Measurements from ENCODE around the gene NUDT4B.
"Not testable (repeated sequence)": the region's sequence is repeated elsewhere in the genome, so short reads cannot be mapped to it uniquely, and the experiment has no call there.

The NUDT4B gene

DNA sequence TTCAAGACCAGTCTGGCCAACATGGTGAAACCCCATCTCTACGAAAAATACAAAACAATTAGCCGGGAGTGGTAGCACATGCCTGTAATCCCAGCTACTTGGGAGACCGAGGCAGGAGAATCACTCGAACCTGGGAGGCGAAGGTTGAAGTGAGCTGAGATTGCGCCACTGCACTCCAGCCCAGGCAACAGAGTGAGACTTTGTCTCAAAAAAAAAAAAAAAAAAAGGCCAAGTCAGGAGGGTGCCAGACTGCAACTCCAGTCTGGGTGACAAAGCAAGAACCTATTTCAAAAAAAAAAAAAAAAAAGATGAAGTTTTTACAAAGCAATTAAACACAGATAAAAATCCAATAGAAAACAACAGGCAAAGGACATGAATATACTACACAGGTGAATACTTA is 9.9 kb upstream of the NUDT4B start:
- not testable (repeated sequence) for DNase-seq (ENCODE audit: low spot score)

DNA sequence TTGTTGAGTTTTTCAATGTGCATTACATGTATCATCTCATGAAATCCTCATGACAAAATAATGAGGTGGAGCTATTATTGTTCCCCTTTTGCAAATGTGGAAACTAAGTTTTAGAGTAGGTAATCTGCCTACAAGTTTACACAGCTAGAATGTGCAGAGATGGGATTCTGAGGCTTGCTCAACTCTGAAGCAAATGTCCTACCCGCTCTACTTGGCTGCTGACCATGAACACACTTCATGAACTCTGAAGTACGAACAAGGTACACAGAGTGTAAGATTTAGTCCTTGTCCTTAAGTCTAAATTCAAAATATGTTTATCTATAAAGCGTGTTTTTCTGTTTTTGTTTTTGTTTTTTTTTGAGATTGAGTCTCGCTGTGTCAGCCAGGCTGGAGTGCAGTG is 5.4 kb upstream of the NUDT4B start:
- DNase-seq (ENCODE audit: low spot score): not testable (repeated sequence)

DNA sequence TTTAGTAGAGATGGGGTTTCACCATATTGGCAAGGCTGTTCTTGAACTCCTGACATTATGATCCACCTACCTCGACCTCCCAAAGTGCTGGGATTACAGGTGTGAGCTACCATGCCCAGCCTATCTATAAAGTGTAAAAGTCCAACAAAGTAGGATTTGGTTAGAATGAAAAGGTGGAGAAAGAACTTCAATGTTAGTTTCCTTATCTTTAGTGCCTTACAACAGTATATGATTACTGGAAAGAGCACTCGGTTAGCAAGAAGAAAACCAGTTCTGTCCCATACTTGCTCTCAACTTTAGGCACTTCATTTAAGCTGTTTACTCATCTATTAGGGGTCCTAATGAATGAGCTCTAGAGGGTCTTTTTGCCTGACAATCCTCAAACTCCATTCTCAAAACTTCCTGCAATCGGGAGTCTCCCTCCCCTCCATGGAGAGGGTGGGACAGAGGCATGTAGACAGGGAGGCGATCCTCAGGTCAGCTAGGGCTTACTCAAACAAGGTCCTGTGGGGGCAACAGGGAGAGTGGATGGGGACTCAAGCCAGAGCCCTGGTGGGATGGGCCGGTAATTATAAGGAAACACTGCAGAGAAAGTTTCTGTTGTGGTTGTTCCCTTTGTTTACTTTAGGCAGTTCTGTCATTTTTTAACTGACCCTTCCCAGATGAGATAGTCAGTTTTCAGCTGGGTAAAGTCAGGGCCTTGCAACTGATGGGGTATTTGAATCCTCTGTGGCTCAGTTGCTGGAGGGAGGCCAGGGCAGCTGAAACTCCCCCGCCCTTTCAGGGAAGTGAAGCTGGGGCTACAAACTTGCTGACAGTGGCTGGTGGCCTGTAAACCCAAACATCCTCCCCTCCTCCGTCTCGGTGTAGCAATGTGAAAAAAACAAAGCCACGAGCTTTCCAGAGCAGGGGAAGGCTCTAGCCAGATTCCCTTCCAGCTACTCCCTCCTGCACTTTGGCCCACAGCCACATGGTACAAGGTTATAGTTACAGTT is 4.6 kb upstream of the NUDT4B start:
- not testable (repeated sequence) for DNase-seq (ENCODE audit: low spot score)

DNA sequence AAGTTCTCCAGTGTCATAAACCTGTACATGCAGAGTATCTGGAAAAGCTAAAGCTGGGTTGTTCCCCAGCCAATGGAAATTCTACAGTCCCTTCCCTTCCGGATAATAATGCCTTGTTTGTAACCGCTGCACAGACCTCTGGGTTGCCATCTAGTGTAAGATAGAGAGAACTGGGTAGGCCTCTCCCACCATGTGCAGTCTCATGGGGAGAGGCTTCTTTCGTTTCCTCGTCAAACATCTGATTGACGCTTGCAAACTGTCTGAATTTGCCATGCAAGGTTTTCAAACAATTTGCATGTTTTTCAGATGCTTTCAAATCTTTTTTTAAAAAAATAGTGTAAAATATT is 734 bp downstream of the NUDT4B start:
- DNase-seq (ENCODE audit: low spot score): not testable (repeated sequence)

DNA sequence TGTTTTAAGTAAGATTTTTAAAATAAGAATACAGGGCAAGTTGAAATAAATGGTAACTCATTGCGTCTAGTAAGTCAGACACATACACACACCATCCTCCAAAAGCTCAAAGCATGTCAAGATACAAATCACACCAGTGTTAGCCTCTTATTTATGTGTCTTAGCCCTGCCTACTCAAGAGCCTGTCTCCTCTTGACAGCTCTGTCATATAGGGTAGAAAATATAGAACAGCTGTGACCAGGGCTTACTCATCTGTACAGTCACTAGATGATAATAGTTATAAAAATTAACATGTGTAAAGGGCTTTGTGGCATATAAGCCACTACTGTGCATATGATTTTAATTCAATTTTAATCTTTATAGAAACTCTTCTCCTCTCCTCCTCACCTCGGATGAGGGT is 7.7 kb downstream of the NUDT4B start:
- DNase-seq (ENCODE audit: low spot score): not testable (repeated sequence)

DNA sequence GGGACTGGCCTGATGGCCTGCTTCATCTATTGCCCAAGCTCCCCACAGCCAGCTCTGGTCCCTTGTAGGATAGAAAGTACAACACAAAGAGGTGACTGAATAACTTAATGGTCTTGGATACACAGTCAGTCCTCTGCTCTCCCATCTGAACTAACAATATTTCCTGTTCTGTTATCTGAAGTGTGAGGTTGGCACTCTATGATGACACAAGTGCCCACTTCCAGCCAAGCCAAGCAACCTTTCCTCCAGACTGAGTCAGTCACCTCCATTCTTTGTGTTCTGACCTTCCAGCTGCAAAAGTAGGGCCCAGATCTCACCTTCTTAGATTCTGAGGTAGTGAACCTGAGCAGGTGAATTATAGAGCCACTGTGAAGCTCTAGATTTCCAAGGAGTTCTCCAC is 8.9 kb downstream of the NUDT4B start:
- not testable (repeated sequence) for DNase-seq (ENCODE audit: low spot score)

DNA sequence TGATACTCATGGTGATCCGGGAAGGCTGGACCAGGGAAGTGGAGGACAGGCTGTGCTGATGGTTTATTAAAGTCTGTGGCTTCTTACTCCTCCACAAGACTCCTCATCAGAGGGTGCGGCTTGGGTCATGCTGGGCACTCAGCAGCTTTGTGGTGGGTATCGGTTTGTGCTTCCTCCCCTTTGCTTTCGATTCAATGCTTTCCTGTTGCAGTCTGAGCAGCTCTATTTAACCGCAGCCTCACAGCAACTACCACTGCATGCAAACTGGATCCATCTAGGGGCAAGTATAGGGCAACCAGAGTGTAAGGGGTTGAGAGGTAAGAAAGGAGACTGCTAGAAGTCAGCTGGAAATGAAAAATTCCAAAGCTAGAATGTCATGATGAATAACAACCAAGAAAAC is 9.8 kb downstream of the NUDT4B start:
- DNase-seq (ENCODE audit: low spot score): not testable (repeated sequence)

DNA sequence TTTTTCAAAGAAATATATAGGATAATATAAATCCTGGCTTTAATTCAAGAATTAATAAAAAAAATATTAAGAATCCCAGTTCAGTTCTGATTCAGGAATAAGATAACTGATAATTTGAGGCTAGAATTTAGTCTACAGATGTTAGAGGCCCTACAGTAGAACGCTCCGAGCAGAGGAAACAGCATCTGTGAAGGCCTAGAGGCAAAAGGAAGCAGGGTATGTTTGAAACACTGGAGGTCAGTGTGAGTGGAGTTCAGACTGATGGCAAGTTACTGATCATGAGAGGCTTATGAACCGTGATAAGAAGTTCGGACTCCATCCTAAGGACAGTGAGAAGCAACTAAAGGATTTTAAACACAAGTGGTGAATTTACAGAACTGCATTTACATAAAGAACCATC is 10.4 kb downstream of the NUDT4B start:
- not testable (repeated sequence) for DNase-seq (ENCODE audit: low spot score)

DNA sequence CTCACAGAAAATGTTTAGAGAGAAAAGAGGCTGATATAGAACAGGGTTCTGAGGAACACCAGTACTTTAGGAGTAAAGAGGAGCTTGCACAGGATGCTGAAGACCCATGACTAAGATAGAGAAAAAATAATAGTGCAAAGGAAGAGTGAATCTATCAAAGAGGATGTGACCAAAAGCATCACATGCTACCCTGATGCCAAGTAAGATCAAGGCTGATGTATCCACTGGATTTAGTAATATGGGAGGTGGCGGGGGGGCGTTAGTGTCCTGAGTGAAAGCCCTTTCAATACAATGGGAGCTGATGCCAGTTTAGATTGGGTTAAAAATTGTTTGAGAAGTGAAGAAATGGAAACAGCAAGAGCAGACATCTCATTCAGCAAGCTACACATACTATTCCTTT is 11.2 kb downstream of the NUDT4B start:
- not testable (repeated sequence) for DNase-seq (ENCODE audit: low spot score)

DNA sequence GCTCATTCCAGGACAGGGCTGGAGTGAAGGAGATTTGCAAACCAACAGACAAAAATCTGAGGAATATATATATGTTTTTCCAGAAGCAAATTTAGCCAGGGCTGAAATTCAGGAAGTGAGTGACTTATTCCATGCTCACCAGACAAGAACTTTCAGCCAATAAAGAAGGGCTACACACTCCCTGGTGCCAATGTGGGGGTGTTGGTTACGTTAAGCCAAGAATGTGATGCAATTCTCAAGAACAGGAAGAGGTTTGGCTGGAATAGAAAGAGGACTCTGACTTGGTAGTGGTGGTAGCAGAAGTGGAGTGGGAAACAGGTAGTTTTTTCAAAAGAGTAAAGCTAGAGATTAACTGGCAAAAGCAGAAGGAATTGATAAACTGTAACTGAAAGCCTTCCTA is 11.6 kb downstream of the NUDT4B start:
- not testable (repeated sequence) for DNase-seq (ENCODE audit: low spot score)

DNA sequence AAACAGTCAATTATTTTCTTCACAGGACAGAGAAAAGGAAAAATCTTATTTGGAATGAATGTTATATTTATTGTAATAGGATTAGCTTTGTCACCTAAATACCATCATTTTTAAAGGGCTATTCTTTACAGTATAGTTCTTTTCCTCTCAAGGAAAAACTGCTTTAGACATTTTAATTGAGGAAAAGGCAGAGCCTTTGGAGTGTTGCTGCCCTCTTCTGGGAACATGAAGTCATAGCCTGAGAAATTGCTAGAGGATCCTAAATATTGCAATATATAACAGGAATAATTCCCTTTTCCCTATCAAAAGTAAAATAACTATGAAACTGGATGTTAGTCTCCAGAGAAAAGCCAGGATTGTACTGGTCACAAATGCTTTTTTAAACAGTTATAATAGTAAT is 12.8 kb downstream of the NUDT4B start:
- not testable (repeated sequence) for DNase-seq (ENCODE audit: low spot score)

DNA sequence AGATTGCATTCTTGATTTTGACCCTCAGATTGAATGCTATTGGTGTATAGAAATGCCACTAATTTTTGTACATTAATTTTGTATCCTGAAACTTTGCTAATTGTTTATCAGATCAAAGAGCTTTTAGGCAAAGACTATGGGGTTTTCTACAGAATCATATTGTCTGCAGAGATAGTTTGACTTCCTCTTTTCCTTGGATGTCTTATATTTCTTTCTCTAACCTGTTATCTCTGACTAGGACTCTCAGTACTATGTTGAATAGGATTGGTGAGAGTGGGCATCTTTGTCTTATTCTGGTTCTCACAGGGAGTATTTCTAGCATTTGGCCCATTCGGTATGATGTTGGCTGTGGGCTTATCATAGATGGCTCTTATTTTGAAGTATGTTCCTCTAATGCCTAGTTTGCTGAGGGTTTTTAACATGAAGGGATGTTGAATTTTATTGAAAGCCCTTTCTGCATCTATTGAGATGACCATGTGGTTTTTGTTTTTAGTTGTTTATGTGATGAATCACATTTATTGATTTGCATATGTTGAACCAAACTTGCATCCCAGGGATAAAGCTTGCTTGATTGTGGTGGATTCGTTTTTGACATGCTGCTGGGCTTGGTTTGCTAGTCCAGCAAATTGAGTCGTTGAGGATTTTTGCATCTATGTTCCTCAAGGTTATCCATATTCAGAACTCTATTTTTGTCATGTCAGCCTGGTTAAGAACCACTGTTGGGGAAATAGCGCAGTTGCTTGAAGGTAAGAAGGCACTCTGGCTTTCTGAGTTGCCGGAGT is 16.9 kb downstream of the NUDT4B start:
- DNase-seq (ENCODE audit: low spot score): not testable (repeated sequence)

DNA sequence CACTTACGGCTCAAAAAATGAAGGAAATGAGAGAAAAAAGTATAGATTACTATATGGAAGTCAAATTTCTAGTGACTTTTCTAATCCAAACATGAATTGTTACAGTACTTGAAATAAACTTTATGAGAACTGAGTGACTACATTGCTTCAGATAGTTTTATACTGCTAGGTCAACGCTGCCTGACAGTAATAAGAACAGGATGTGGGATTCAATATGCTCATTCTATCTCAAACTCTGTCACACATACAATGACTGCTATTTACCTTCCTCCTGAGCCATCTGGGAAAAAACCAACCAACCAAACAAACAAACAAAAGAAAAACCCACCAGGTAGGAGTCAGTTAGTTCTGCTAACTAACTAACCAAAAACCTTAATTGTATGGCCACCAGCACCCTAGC is 20.0 kb downstream of the NUDT4B start:
- DNase-seq (ENCODE audit: low spot score): not testable (repeated sequence)

DNA sequence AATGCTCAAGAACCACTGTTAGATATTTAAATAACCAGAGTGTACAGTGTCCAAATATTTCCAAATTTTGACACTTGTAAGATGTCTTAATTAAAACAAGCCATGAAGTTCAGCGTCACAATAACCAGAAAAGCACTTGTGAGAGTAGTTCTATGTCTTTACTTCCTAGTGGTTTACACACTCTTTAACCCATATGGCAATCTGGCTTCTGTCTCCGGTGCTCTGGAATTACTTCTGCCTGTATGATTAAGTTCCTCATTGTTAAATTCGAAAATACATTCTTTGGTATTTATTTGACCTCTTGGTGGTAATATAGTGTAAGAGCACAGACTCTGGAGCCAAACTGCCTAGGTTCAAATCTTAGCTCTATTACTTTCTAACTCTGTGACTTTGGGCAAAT is 20.9 kb downstream of the NUDT4B start:
- not testable (repeated sequence) for DNase-seq (ENCODE audit: low spot score)

DNA sequence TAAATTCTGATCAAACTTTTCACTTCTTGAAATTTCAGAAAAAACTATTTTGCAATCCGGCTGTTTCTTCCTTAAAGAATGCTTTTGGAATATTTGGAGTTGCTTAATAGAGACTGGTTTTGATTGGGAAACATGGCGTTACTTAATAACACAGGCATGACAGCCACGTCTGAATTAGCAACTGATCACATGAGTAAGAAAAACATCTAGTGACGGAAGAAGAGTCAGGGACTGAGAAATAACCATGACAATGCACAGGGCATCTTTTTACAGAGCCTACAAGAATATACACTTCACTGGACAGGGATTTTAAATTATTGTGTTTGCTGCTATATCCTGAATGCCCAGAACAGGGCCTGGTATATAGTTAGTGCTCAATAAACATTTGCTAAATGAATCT is 25.1 kb downstream of the NUDT4B start:
- not testable (repeated sequence) for DNase-seq (ENCODE audit: low spot score)

DNA sequence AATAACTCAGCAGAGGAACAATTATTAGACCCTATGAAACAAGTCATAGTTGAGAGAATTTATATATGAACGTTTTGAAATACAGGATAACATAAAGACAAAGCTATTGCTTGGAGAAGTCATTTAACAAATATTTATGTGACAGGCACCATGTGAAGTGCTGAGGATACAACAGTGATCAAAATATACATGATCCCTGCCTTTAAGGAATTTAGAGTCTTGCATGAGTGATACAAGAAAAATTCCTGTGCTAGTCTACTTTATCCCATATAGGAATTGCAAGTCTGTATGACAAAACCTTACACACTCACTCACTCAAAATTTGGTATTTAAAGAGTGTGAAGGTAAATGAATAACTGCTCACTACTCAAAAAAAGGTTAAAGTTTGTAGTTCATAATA is 25.5 kb downstream of the NUDT4B start:
- not testable (repeated sequence) for DNase-seq (ENCODE audit: low spot score)

DNA sequence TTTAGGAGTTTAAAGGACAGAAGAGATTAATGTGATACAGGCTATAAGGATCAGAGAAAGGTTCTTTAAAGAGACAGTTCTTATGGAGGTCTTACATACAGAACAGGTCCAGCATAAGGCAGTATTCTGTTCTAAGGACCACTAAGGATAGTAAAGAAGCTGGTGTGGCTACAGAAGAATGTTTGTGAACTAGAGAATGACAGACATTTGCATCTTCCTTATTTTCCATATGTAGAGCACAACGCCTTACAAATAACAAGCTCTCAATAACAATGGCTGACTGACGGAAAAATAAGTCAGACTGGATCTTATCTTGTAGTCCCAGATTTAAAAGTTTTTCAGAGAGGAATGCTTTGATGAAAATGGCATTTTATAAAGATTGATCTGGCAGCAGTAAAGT is 26.7 kb downstream of the NUDT4B start:
- DNase-seq (ENCODE audit: low spot score): not testable (repeated sequence)

DNA sequence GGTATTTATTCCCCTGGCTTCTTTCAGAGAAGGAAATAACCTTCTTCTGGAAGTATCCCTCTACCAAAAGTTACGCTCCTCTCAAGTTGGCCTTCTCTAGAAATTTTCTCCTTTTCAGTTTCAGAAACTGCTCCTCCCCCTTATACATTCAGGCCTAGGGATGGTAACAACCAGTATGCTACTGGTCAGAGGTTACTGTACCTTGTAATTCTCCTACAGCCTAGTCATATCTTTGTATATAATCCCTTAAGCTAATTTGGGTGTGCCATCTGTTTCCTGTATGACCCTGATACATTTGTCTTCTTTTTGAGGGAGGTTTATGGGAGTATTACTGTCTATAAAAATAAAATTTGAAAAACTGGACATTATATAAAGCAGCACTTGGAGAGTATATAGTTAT is 29.1 kb downstream of the NUDT4B start:
- DNase-seq (ENCODE audit: low spot score): not testable (repeated sequence)

DNA sequence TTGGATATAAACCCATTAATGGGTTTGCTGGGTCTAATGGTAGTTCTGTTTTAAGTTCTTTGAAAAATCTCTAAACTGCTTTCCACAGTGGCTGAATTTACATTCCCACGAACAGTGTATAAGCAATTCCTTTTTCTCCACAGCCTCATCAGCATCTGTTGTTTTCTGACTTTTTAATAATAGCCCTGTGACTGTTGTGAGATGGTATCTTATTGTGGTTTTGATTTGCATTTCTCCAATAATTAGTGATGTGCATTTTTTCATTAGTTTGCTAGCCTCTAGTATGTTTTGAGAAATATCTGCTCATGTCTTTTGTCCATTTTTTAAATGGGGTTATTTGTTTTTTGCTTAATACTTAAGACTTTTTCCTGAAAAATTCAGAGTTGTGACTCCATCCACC is 31.8 kb downstream of the NUDT4B start:
- not testable (repeated sequence) for DNase-seq (ENCODE audit: low spot score)

DNA sequence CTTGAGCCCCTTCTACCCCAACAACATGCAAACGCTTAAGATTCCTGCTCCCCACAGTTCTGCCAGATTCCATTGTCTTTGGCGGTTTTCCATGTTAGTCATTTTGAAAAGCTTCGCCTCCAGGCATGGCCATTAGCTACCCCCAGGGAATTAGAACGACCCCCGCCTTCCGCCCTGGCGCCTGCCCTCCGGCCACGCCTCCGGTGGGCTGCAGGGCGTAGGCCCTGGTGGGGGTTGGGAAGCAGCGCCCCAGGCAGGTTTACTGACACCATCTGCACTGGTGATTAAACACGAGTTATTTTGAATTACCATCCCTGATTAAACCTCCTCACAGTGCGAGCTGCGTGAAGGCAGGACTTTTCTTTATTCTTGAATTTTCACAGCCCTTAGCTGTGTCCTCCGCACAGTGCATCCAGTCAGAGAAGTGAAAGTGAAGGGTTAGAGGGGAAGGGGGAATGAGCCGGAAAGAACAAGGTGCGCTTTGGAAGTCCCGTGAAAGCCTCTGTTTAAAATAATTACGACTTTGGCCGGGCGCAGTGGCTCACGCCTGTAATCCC is 43.0 kb downstream of the NUDT4B start:
- DNase-seq (ENCODE audit: low spot score): not testable (repeated sequence)

DNA sequence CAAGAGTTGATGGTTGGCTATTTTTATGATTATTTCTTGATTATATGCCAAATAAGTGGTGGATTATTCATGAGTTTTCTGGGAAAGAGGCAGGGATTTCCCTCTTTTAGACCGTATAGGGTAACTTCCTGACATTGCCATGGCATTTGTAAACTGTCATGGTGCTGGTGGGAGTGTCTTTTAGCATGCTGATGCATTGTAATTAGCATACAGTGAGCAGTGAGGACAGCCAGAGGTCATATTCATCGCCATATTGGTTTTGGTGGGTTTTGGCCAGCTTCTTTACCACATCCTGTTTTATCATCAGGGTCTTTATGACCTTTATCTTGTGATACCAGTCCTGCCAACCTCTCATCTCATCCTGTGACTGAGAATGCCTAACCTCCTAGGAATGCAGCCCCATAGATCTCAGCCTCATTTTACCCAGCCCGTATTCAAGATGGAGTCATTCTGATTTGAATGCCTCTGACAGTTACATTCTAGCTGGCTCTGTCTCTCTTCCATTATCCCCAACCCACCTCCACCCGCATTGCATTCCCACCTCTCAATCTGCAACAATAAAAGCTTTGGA is 45.3 kb downstream of the NUDT4B start:
- DNase-seq (ENCODE audit: low spot score): not testable (repeated sequence)
